ENCODE results near the gene TBC1D22A.
A peak's percentile ranks its signal among the peaks of the same experiment; 100 is the strongest.

TBC1D22A gene

DNA sequence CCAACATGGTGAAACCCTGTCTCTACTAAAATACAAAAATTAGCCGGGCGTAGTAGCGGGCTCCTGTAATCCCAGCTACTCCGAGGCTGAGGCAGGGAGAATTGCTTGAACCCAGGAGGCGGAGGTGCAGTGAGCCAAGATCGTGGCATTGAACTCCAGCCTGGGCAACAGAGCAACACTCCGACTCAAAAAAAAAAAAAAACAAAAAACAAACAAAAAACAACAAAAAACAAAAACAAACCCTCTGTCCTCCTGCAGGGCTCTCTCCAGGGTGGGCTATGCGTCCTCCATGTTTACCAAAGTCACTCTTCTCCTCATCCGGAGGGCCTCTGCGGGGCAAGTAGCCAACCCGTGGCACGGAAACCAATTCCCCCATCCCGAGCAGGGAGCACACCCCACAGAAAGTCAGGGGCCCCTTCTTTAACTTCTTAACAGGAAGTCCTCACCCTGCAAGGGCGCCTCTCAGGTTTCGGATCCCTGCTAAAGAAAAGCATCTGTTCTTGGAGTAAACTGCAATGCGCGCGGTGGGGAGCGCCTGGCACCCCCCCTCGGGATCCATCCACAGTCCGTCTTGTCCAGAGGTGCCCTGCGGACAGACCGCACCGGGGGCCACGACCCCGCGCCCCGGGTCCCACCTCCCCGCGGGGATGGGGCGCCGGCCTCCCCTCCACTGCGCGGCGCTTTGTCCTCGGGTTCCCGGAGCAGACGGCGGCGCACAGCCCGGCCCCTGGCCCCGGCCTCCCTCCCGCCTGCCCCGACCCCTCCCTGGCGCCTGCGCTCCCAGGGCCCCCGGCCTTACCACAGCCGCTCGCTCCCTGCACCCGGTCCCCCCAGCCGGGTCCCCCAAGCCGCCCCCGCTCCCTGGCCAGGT is 25.1 kb upstream of the TBC1D22A start:
- no peak for FAIRE-seq
- peak; percentile 31 for DNase-seq (ENCODE audit: insufficient read length, low spot score)

DNA sequence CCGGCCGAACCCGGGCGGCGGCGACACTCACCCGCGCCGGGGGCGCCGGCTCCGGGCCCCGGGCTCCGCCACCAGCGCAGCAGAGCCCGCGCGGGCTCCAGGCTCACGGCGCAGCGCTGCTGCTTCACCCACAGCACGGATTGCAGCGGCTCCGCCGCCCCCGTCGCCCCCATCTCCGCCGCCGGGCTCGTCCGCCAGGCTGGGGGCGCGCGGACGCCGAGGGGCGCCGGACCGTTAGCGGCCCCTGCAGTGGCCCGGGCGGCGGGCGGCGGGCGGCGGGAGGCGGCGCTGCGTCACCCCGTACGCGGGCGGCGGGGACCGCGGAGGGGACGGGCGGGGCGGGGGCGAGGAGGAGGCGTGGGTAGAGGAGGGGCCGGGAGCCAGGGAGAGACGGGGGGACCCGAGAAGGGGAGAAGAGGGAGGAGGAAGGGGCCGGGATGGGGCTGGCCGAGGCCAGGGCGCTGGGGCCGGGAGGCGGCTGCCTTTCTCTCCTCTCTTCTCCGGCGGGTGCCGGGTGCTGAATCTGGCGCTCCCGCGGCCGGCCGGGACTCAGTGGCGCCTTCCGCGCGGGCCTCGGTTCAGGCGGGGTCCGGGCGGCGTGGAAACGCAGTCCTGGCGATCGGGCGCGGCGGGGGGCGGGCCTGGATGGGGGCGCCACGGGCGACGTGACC is 24.3 kb upstream of the TBC1D22A start, which contains the start of gene CERK:
Gene CERK, minus strand, starts transcription at position 277 of the 671 bp plus-strand sequence. Its CDS starts 104 bp downstream, at position 173.
- DNase-seq (ENCODE audit: insufficient read length, low spot score): peak; percentile 61
- no peak for FAIRE-seq

DNA sequence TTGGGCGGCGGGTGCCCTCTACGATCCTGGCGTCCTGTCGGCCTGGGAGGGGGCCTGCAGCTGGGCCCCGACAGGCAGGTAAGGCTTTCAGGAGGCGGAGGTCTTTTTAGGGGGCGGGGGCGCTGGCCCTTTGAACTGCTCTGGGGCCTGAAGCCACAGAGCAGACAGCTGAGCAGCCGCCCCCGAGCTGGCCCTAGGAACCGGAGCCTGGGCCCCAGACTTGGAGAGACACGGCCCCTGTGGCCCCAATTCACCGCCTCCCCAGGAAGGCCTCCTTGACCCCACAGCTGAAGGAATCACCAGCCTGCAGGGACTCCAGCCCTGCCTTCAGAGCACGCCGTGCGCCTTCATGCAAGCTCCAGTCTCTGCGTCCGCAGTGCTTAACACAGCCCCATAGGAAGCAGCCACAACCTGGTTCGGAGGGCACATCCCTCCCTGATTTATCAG is 23.8 kb upstream of the TBC1D22A start:
- DNase-seq (ENCODE audit: insufficient read length, low spot score) (no peak), FAIRE-seq (no peak)

DNA sequence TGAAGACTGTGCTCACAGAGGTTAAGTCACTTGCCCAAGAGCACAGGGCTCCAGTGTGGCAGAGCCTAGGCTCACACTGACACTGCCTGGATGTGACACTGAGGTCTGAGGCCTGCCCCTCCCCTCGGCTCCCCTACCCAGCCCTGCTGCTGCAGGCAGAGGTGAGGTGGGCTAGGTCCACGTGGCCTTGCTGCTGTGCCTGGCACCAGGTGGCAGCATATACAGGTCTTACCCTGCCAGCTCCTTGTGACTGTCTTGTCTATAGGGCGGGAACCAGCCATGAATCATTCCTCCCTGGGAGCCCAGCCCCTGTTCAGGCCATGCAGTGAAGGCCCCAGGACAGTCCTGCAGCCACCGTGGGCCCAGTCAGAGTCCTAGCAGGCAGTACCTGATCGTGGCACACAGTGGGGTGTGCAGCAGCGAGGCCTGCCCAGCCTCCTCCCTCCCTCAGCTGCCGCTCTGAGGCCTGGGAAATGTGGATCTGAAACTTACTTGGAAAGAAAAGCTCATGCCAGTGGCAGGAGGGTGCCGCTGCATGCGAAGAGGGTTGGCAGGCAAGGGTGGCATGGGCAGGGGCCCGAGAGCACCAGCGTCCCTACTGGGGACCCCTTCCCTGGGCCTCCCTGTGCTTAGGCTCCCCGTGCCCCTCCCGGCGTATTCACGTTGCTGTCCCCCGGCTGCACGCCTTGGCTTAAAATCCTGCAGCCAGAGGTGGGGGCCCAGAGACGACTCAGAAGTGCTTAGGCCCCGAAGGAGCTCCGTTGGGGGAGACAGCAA is 23.2 kb upstream of the TBC1D22A start:
- DNase-seq (ENCODE audit: insufficient read length, low spot score): peak; percentile 71

DNA sequence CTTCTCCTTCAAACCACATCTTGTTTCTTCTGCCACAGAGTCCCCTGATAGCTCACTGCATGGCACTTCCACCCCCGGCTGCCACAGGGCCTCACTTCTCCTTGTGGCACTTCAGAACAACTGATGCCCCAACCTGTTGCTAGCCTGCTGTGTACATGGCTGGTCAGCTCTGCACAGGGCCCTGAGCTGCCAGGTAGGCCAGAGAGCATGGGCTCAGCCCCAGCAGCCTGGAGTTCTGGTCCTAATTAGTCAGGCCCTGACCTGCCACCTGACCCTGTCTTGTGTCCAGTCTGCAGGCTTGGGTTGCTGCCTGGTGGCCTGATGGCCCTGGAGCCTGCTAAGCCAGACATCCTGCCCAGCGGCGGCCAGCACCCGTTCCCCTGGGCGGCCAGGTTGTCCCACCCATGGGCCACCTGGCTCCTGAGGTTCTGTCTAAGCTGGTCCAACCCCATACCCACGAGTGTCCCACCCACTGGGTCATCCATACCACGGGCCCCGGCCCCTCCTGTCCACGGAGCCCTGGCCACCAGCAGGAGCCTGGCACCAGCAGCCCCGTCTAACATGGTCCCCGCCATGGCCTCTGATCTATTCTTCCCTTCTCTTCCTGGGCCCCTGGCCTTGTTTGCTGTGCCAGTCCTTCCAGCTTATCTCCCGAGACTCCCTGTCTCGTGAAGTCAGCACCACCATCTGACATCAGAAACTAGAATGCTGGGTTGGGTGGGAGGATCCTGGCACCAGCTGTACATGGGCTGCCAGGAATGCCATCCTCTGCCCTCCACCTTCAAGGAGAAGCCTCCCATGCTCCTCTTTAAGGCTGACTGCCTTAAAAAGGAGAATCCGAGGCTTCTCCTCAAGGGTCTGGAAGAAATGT is 21.3 kb upstream of the TBC1D22A start:
- FAIRE-seq (no peak), DNase-seq (ENCODE audit: insufficient read length, low spot score) (no peak)

More for the DNA sequence above, 23.2 kb upstream of the TBC1D22A start:
- FAIRE-seq: no peak

DNA sequence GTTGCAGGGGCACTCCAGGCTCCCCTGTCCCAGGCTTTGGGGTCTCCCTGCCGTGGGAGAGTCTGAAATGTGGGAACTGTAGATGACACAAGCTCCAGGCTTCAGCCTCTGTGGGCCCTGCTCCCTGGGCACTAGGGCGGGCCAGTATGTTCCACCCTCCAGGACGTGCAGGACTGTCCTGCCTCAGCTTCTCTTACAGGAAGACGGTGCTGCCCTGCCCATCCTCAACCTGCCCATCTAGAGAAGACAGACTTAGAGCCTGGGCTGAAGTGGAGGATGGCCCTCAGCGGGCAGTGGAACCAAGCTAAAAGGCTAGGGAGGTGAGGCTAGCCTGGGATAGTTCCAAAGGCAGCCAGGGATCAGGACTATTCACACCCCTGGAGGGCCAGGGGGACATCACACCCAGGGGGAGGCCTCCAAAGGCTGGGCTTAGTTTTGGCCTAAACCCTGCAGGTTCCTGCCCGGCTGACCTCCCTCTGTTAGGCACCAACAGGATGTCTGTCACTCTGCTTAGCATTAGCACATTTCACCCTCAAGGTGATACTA is 20.4 kb upstream of the TBC1D22A start:
- FAIRE-seq (no peak), DNase-seq (ENCODE audit: insufficient read length, low spot score) (no peak)

DNA sequence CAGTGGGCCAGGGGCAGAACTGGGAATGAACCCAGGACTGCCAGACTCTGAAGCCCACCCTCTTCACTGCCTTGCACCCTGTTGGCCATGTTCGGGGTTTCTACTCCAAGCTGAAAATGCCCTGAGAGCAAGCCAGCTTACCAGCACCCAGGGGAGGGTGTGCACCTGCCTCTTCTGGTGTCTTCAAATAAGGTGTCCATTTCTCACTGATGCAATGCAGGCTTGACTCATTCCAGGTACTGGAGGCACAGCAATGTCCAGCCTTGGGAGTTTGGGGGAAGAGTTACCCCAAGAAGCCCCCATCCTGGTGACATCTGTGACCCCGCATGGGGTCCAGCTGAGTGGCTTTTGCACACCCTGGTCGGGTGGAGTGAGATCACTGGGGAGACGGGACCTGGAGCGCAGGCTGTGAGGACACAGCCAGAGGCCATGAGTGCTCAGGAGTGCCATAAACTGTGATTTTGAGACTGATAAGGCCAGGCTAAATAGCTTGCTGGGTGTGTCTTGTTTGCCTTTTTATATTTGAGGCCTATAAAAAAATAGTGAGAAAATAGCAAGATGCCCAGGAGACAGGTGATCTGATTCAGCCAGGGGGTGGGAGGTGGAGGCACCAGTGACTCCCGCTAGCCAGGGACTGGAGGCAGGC is 19.8 kb upstream of the TBC1D22A start:
- FAIRE-seq (no peak), DNase-seq (ENCODE audit: insufficient read length, low spot score) (no peak)

DNA sequence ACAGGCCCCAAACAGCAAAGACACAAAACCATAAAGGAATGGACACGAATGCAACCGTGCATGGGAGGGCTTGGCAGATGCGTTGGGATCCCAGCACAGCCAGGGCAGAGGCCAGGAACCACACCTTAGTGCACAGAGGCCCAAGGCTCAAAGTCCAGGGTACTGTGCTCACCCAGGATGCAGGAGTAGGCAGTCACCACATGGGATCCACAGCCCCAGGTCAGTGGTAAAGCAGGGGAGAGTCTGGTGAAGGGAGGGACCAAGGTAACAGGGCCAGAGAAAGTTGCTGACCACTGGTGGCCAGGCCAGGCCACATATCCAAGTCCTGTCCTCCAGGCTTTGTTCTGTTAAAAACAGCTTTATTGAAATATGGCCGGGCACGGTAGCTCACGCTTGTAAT is 17.9 kb upstream of the TBC1D22A start:
- FAIRE-seq (no peak), DNase-seq (ENCODE audit: insufficient read length, low spot score) (no peak)

DNA sequence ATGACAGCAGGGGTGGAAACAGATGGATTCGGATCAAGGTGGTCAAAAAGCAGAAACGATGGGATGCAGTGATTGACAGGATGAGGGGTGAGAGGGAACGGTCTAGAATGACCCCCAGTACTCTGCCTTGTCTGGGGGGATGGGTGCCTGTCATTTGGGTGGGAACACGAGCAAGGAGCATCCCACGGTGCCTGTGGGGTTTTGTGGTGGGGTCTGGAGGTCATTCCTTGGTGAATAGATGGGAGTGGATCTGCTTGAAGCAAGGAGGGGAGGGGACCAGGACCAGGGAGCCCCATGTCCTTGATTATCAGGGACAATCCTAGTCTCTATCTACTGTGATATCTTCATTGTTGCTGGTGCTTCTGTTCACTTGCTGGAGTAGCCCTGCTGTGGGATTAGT is 16.3 kb upstream of the TBC1D22A start:
- DNase-seq (ENCODE audit: insufficient read length, low spot score) (no peak), FAIRE-seq (no peak)

DNA sequence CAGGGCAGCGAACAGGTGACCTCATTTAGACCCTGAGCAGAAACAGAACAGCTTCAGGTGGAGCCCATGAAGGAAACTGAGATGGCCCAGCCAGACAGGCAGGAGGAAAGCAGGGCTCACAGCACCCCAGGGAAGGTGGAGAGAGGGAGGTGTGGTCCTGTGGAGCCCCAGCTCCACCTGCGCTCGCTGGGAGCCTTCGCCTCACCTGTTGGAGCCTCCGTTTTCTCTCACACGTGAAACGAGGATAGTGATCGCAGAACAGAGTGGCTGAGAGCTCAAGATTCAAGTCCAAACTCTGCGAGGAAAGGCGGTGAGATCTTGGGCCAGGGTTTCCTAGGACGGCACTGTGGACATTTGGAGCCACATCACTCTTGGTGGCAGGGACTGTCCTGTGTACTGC is 15.8 kb upstream of the TBC1D22A start:
- FAIRE-seq: no peak
- no peak for DNase-seq (ENCODE audit: insufficient read length, low spot score)

DNA sequence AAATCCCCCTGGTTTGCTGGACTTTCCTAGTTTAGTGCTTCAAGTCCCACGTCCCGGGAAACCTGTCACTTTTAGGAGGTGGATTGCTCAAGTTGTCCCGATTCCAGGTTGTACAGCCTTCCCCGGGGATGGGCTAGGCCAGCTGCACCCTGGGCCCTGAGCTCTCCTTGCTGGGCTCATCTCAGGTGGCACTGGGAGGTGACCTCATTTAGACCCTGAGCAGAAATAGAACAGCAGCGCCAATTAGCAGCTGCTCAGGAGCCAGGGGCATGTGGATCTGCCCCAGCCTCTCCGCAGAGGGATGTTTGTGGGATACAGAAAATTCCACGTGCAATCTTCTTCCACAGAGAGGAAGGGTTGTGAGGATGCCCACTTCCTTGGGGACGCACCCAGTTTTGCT is 14.8 kb upstream of the TBC1D22A start:
- no peak for DNase-seq (ENCODE audit: insufficient read length, low spot score)
- FAIRE-seq: no peak

DNA sequence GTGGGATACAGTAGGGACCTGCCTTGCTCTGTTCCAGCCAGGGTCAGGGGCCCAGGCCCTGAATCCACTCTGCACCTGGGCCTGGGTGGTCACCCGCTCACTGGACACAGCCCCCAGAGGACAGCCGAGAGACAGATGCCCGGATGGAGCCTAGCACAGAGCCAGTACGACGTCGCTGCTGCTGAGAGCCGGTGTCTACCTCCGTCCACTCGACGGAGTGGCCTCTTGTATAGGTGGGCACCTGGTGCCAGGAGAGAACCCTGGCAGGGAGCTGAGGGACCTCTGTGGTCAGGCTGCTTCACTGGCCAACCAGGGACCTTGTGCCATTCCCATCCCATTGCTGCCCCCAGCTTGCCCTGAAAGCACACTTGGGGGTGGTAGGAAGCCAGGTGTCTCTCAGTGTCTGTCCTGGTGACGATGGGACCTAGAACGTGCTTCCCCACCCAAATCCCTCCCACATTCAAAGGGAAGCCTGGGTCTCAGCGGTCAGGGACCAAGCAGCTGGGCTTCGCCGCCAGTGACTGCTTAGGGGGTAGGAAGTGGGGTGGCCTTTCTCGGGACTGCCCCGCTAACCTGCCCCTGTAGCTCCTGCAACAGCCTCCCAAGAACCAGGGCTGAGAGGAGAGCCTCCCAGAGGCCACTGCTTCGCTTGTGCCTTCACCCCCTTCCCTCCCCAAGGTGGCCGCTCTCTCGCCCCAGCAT is 14.1 kb upstream of the TBC1D22A start:
- no peak for DNase-seq (ENCODE audit: insufficient read length, low spot score)
- no peak for FAIRE-seq

DNA sequence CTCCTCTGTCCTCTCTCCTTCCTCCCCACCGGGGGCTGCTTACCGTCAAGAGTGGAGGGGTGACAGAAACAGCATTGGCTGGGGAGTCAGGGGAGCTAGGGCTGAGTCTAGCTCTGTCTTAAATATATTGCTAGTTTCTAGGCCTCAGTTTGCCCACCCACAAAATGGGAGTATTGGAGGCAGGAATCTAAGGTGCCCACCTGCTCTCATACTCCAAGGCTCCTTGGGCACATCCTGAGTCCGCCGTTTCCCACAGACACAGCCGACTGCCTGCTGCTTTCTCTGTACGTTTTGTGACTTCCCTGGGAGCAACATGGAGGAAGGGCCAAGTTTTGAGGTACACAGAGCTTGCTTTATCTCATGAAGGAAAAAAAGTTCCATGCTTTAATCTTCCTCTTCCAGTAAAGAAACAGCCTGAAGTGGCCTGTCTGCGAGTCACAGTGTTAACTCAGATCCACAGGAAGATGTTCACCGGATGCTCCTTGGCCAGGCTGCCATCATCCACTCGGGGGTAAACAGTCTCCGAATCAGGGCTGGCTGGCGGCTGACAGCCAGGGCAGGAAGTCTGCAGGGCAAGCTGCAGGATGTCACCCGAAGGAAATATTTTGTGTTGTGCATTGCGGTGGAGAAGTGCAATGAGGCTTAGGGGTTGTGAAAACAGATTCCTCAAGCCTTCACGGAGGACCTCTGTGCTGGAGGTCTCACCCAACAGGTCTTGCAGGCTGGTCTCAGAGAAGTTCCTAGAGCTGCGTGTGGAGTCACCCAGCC is 13.4 kb upstream of the TBC1D22A start:
- no peak for FAIRE-seq
- DNase-seq (ENCODE audit: insufficient read length, low spot score): no peak

DNA sequence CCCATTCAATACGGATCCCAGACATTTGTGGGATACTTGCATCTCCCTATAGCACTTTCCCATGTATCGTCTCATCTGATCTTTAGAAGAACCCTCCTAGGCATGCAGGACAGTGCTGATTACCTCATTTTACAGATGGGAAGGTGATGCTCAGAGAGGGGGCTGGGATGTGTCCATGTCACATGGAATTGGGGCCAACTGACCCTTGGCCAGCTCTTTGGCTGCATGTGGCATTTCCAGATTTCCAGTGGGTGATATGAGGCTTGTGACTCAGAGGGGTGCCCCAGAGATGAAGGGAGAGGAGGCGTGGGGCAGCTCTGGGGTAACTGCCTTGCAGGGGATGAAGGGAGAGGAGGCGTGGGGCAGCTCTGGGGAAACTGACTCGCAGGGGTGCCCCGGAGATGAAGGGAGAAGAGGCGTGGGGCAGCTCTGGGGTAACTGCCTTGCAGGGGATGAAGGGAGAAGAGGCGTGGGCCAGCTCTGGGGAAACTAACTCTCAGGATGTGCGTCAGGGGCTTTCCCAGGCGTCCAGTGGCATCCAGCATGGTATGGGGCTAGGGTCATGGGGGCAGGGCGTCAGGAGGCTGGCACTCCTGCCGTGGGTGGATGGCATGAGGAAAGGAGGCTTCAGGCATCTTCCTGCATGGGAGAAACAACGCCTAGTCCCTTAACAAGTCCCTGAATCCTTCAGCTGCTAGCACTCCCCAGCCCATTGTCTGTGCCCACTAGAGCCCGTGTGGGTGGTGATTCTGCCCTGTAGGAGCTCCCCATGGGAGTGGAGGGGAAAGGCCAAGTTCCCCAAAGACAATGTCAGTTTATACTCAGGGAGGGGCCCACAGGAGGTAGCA is 12.5 kb upstream of the TBC1D22A start:
- FAIRE-seq (no peak), DNase-seq (ENCODE audit: insufficient read length, low spot score) (no peak)

DNA sequence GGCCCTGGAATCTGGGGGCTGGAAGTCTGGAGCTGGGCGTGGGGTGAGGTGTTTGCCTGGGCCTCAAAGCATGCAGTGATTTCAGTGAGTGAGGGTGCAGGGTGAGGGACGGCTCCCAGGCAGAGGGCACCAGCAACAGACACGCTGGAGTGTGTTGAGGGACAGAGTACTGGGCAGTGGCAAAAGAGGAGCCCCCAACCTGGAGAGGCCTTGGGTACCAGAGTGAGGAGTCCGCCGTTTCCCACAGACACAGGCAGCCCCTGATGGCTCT is 12.0 kb upstream of the TBC1D22A start:
- no peak for FAIRE-seq

DNA sequence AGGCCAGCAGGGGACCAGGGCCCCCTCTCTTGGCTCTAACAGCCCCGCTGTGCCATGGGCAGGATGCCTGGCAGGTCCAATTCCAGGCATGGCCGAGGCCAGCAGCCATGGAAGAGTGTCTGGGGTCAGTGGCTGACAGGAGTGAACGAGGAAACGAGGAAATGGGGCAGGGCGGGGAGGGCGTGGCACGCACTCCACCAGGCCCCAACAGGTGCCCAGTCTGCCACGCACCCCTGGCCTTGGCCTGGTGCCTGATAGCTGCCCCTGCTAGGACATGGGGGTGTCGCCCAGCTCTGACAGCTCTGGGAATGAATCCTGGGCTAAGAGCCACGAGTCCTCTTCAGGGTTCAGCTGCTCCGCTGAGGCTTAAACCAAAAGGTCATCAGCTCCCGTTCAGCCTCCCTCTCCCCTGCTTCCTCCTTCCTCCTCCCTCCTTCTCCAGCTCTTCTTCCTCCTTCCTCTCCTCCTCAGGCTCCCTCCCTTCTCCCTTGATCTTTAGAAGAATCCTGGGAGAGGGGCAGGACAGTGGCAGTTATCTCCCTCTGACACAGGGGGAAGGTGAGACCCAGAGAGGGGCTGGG is 11.5 kb upstream of the TBC1D22A start:
- DNase-seq (ENCODE audit: insufficient read length, low spot score) (no peak), FAIRE-seq (no peak)

More for the DNA sequence above, 12.0 kb upstream of the TBC1D22A start:
- DNase-seq (ENCODE audit: insufficient read length, low spot score): no peak

Data from HTR-8/SVneo (cell line).